Activated naive CD8-positive, alpha-beta T cell treated with anti-CD3 and anti-CD28 coated beads for 36 hours (primary cell): ENCODE results near the gene CAMK2B. TPM values are rescaled to one million over a fixed set of nuclear protein-coding genes. Genes with fewer than 3 reads are reported as not detected.

ENCODE experiments used
- DNase-seq: peaks from one replicate; pipeline ENCODE4 v3.0.0; 2021
- H3K27ac Mint-ChIP-seq: one replicate; pipeline ENCODE4 v1.8.0; 2022; ENCODE audit warnings: mild to moderate bottlenecking, moderate library complexity, mixed read lengths
- H3K27me3 Mint-ChIP-seq: one replicate; pipeline ENCODE4 v1.8.0; 2022; ENCODE audit warnings: mild to moderate bottlenecking, mixed read lengths
- H3K36me3 Mint-ChIP-seq: one replicate; pipeline ENCODE4 v1.8.0; 2021; ENCODE audit warnings: mild to moderate bottlenecking, mixed read lengths
- H3K4me1 Mint-ChIP-seq: one replicate; pipeline ENCODE4 v1.8.0; 2021; ENCODE audit warnings: mixed read lengths
- H3K4me3 Mint-ChIP-seq: one replicate; pipeline ENCODE4 v1.8.0; 2022; ENCODE audit warnings: mild to moderate bottlenecking, moderate library complexity, mixed read lengths
- H3K9me3 Mint-ChIP-seq: one replicate; pipeline ENCODE4 v1.8.0; 2022; ENCODE audit warnings: mixed read lengths
- total RNA-seq, 2 experiments: library from RNA; stranded (reverse); gene quantifications; one replicate each; pipeline ENCODE4 v1.2.3, GENCODE V29; 2021

Gene CAMK2B
- total RNA-seq, 2 experiments from 2014 or later: 0.62 to 0.97 TPM

GRCh38 chr7:44268671-44269070 lies 56.7 kb downstream of the CAMK2B start:
- no peak overlapping the region for H3K27ac Mint-ChIP-seq
- H3K4me3 Mint-ChIP-seq: no peak overlapping the region

DNA sequence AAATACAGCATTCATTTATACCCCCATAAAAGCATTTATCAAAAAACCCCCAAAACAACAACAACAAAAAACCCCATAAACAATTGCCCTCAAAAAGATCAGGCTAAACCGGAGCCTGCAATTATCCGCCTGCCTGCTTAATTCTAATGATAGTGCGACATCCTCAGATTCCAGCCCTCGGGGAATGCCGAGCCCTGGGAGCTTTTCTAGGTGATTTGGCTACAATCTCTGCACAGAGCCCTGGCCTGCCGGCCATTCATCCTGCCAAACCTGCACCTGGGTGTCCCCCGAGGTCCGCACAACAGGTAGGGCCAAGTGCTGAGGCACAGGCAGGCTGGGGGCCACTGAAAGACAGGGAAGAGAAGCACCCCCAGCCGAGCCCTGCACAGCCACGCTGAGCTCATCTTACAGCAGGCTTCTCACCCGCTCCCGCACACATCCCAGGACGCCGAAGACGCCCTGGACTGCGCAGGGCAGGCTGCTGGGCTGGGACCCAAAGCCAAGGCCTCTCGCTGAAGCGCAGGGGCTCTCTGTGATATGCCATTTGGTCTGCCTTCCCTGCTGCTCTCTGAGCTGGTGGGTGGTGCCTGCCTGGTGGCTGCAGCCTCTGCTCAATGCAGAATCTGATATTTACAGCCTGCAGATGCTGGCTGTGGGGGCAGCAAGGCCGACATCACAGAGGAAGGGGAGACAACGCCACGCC lies 57.5 kb downstream of the CAMK2B start:
- no peaks in the 10 kb centered on the region for H3K36me3 Mint-ChIP-seq
- no peaks in the 10 kb centered on the region for H3K27me3 Mint-ChIP-seq
- no peak overlapping the region for H3K4me3 Mint-ChIP-seq
- no peaks in the 10 kb centered on the region for H3K9me3 Mint-ChIP-seq
- H3K4me1 Mint-ChIP-seq: peaks cover 5% of the 10 kb centered on the region
- H3K27ac Mint-ChIP-seq: no peak overlapping the region
- no peak for DNase-seq

More at GRCh38 chr7:44268671-44269070, 56.7 kb downstream of the CAMK2B start:
- H3K27me3 Mint-ChIP-seq: no peaks in the 10 kb centered on the region
- H3K9me3 Mint-ChIP-seq: no peaks in the 10 kb centered on the region
- no peaks in the 10 kb centered on the region for H3K36me3 Mint-ChIP-seq
- H3K4me1 Mint-ChIP-seq: peaks cover 4% of the 10 kb centered on the region
- DNase-seq: no peak

DNA sequence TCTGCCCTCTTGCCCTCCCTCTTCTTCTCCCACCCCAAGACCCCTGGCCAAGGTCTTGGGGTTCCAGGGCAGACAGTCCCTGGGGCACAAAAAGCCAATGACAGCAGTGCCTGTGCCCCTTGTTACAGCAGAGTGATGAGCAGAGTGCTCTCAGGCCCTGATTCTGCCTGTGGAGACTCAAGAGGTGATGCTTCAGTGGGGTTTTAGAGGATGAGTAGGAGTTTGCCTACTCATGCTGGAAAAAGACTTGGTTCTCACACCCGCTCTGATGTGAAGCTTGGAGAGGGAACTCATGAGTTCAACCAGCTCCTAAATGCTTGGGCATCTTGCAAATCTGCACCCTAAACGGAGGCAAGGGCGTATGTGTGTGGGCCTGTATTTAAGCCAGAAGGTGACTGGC lies 58.2 kb downstream of the CAMK2B start:
- Mint-ChIP-seq H3K36me3 (no peaks in the 10 kb centered on the region), H3K4me1 (peaks cover 5% of the 10 kb centered on the region), H3K9me3 (no peaks in the 10 kb centered on the region), H3K27ac (no peak overlapping the region), H3K4me3 (no peak overlapping the region), H3K27me3 (no peaks in the 10 kb centered on the region)
- no peak for DNase-seq

DNA sequence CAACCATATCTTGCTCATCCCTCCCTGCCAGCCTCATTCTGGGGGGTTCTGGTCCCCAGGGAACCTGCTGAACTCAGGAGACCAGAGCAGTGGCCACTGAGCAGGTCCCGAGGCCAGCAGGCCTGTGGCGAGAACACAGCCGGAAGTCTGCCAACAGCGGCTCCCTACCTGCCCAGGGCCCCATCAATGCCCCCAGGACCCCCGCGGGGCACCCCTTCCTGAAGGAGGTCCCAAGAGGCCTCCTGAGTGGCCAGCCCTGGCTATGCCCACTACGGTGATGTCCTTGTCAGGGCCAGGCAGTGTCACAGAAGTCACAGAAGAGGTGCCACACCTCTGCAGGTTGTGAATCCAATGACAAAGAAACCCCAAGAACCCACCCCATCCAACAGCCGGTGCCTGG lies 58.9 kb downstream of the CAMK2B start:
- Mint-ChIP-seq H3K9me3 (no peaks in the 10 kb centered on the region), H3K27ac (no peak overlapping the region), H3K4me3 (no peak overlapping the region), H3K4me1 (peaks cover 5% of the 10 kb centered on the region), H3K27me3 (no peaks in the 10 kb centered on the region), H3K36me3 (no peaks in the 10 kb centered on the region)
- DNase-seq: no peak

- H3K27me3 Mint-ChIP-seq: no peaks in the 10 kb centered on the region
- H3K4me3 Mint-ChIP-seq: no peak overlapping the region
- H3K36me3 Mint-ChIP-seq: no peaks in the 10 kb centered on the region
- no peaks in the 10 kb centered on the region for H3K9me3 Mint-ChIP-seq
- no peak overlapping the region for H3K27ac Mint-ChIP-seq
- no peak for DNase-seq
- peaks cover 9% of the 10 kb centered on the region for H3K4me1 Mint-ChIP-seq
Observed at GRCh38 chr7:44265728-44266127, 59.7 kb downstream of the CAMK2B start.

- DNase-seq: no peak
- Mint-ChIP-seq H3K4me1 (peaks cover 19% of the 10 kb centered on the region), H3K36me3 (no peaks in the 10 kb centered on the region), H3K4me3 (no peak overlapping the region), H3K27me3 (no peaks in the 10 kb centered on the region), H3K9me3 (no peaks in the 10 kb centered on the region), H3K27ac (no peak overlapping the region)
Observed at GRCh38 chr7:44264221-44264931, 61.0 kb downstream of the CAMK2B start.

GRCh38 chr7:44263326-44264082 lies 61.9 kb downstream of the CAMK2B start:
- H3K27me3 Mint-ChIP-seq: no peaks in the 10 kb centered on the region
- H3K4me3 Mint-ChIP-seq: no peak overlapping the region
- no peaks in the 10 kb centered on the region for H3K9me3 Mint-ChIP-seq
- DNase-seq: no peak
- peaks cover 24% of the 10 kb centered on the region for H3K4me1 Mint-ChIP-seq
- no peak overlapping the region for H3K27ac Mint-ChIP-seq
- no peaks in the 10 kb centered on the region for H3K36me3 Mint-ChIP-seq

DNA sequence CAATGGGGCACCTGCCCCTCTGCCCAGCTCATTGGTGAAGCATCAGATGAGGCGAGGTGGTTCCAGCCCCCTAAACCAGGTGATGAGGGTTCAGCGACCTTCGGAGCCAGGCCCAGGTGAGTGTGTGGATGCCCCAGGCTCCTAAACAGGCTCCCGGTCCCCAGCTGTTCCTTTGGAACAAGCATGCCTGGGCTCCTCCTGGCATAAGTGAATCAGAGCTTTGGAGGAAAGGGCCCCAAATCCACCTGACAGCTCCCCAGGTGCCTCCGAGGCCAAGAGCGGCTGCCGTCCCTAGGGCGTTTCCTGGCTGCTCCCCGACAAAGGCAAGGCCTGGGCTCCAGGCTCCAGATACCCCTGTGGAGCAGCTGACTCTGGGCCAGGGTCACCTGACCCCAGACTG lies 63.4 kb downstream of the CAMK2B start:
- H3K36me3 Mint-ChIP-seq: peaks cover 3% of the 10 kb centered on the region
- peaks cover 39% of the 10 kb centered on the region for H3K4me1 Mint-ChIP-seq
- no peak overlapping the region for H3K27ac Mint-ChIP-seq
- no peaks in the 10 kb centered on the region for H3K27me3 Mint-ChIP-seq
- H3K4me3 Mint-ChIP-seq: no peak overlapping the region
- DNase-seq: no peak
- no peaks in the 10 kb centered on the region for H3K9me3 Mint-ChIP-seq

GRCh38 chr7:44261240-44261639 lies 64.2 kb downstream of the CAMK2B start:
- peak overlapping the region; percentile 52 for H3K27ac Mint-ChIP-seq
- H3K27me3 Mint-ChIP-seq: no peaks in the 10 kb centered on the region
- peak; percentile 18 for DNase-seq
- H3K36me3 Mint-ChIP-seq: peaks cover 3% of the 10 kb centered on the region
- no peak overlapping the region for H3K4me3 Mint-ChIP-seq
- H3K4me1 Mint-ChIP-seq: peaks cover 39% of the 10 kb centered on the region
- H3K9me3 Mint-ChIP-seq: no peaks in the 10 kb centered on the region

GRCh38 chr7:44259547-44260457 lies 65.6 kb downstream of the CAMK2B start:
- H3K4me1 Mint-ChIP-seq: peaks cover 39% of the 10 kb centered on the region
- peaks cover 3% of the 10 kb centered on the region for H3K36me3 Mint-ChIP-seq
- H3K27me3 Mint-ChIP-seq: no peaks in the 10 kb centered on the region
- DNase-seq: no peak
- H3K27ac Mint-ChIP-seq: peak overlapping the region; percentile 72
- H3K9me3 Mint-ChIP-seq: no peaks in the 10 kb centered on the region
- no peak overlapping the region for H3K4me3 Mint-ChIP-seq

DNA sequence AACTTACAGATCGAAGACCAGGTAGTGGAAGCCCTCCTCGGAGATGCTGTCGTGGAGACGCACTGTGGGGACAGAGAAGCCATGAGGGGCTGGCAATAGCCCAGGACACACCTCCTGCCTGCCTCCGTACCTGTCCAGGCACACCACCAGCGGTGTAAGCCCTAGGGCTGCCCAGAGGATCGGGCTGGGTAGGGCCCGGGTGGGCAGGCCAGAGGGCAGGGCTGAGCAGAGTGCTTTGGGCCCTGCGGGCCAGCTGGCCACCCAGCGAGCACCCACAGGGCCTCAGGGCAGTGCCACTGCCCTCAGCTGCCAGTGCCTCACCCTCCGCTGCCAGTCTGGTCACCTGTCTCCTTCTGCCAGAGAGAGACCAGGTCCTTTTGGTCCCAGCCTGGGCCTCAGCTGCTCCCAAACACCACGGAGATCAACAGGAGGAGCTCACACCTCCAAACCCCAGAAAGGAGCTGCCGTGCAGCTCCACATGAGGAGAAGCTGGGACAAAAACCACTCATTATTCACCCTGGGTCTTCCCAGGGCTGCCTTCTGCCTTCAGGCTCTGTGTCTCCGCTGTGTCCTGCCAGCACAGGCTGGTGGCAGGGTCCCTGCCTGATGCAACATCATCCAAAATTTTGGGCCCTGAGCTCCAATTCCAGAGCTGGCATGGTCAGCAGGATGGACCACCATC lies 66.4 kb downstream of the CAMK2B start:
- H3K27me3 Mint-ChIP-seq: no peaks in the 10 kb centered on the region
- peaks cover 37% of the 10 kb centered on the region for H3K4me1 Mint-ChIP-seq
- peaks cover 3% of the 10 kb centered on the region for H3K36me3 Mint-ChIP-seq
- H3K9me3 Mint-ChIP-seq: no peaks in the 10 kb centered on the region
- H3K4me3 Mint-ChIP-seq: no peak overlapping the region
- peak overlapping the region; percentile 96 for H3K27ac Mint-ChIP-seq
- DNase-seq: no peak

- peaks cover 3% of the 10 kb centered on the region for H3K36me3 Mint-ChIP-seq
- no peak for DNase-seq
- no peaks in the 10 kb centered on the region for H3K9me3 Mint-ChIP-seq
- no peaks in the 10 kb centered on the region for H3K27me3 Mint-ChIP-seq
- H3K4me3 Mint-ChIP-seq: peak overlapping the region; percentile 23
- peaks cover 35% of the 10 kb centered on the region for H3K4me1 Mint-ChIP-seq
- peak overlapping the region; percentile 96 for H3K27ac Mint-ChIP-seq
Observed at GRCh38 chr7:44258423-44258760, 67.0 kb downstream of the CAMK2B start.

- no peaks in the 10 kb centered on the region for H3K27me3 Mint-ChIP-seq
- peaks cover 35% of the 10 kb centered on the region for H3K4me1 Mint-ChIP-seq
- peaks cover 3% of the 10 kb centered on the region for H3K36me3 Mint-ChIP-seq
- peak; percentile 78 for DNase-seq
- peak overlapping the region; percentile 23 for H3K4me3 Mint-ChIP-seq
- no peaks in the 10 kb centered on the region for H3K9me3 Mint-ChIP-seq
- H3K27ac Mint-ChIP-seq: peak overlapping the region; percentile 96
Observed at GRCh38 chr7:44257618-44258422, 67.6 kb downstream of the CAMK2B start.
